IMR-90 (cell line): ENCODE measurements around the gene CLIP3. TPM values are rescaled to one million over a fixed set of nuclear protein-coding genes. Genes with fewer than 3 reads are reported as not detected.

ENCODE experiments used
- ATAC-seq: fragments of 200-7000 bp; cut with Tn5 transposase; 2 replicates; pipeline ENCODE4 v1.9.1; 2020; ENCODE audit warnings: low read depth, mild to moderate bottlenecking, moderate library complexity
- BruUV-seq: library from RNA; stranded (reverse); fragments of 400-500 nt; replicated peaks from 2 replicates; lab custom pipeline; 2021; lab: Mats Ljungman, UMichigan
- CTCF ChIA-PET: fragments of 300-600 bp; formaldehyde crosslinking; extraction: SDS; loops from one replicate; lab custom pipeline; 2021; ENCODE audit warnings: antibody characterized with exemption; lab: Yijun Ruan, JAX
- POLR2A ChIA-PET: fragments of 300-600 bp; sonication (Branson Sonifier 250); formaldehyde crosslinking; loops from one replicate; lab custom pipeline; 2022; ENCODE audit warnings: antibody characterized with exemption; ENCODE audit not compliant: unreplicated experiment; lab: Charles Lee
- DNase-seq: peaks from one replicate; pipeline ENCODE4 v3.0.0; 2013
- H2AFZ ChIP-seq: replicated peaks from 2 replicates; pipeline ENCODE3; 2013; ENCODE audit warnings: low read length, mild to moderate bottlenecking; ENCODE audit not compliant: poor library complexity
- H2AK5ac ChIP-seq: 2 replicates; pipeline ENCODE4 v1.6.1; 2013; ENCODE audit warnings: low read depth, low read length, inconsistent platforms
- H2AK9ac ChIP-seq: replicated peaks from 2 replicates; pipeline ENCODE3; 2013; ENCODE audit warnings: mild to moderate bottlenecking, low read depth, low read length, moderate library complexity; ENCODE audit not compliant: poor library complexity
- H2BK120ac ChIP-seq: 2 replicates; pipeline ENCODE4 v1.6.1; 2013; ENCODE audit warnings: low read depth, low read length, inconsistent platforms
- H2BK15ac ChIP-seq: 3 replicates; pipeline ENCODE4 v1.6.1; 2013; ENCODE audit warnings: low read depth, low read length, inconsistent platforms
- H2BK20ac ChIP-seq: 2 replicates; pipeline ENCODE4 v1.6.1; 2013; ENCODE audit warnings: low read depth, mild to moderate bottlenecking, inconsistent platforms, low read length, moderate library complexity
- H2BK5ac ChIP-seq: 2 replicates; pipeline ENCODE4 v1.6.1; 2013; ENCODE audit warnings: mild to moderate bottlenecking, low read depth, low read length, inconsistent platforms; ENCODE audit not compliant: poor library complexity, severe bottlenecking
- H3K14ac ChIP-seq: replicated peaks from 2 replicates; pipeline ENCODE4 v1.6.1; 2013; ENCODE audit warnings: low read depth, low read length, inconsistent platforms
- H3K18ac ChIP-seq: 2 replicates; pipeline ENCODE4 v1.6.1; 2013; ENCODE audit warnings: low read depth, low read length, control low read depth
- H3K23ac ChIP-seq: 2 replicates; pipeline ENCODE4 v1.6.1; 2013; ENCODE audit warnings: low read depth, low read length, inconsistent platforms
- H3K27ac ChIP-seq: 2 replicates; pipeline ENCODE4 v1.5.1; 2013; ENCODE audit warnings: mild to moderate bottlenecking, control low read depth, low read length; ENCODE audit not compliant: insufficient read depth
- H3K27me3 ChIP-seq: 2 replicates; pipeline ENCODE4 v1.6.1; 2013; ENCODE audit warnings: low read length; ENCODE audit not compliant: control insufficient read depth, insufficient read depth
- H3K36me3 ChIP-seq: 2 replicates; pipeline ENCODE4 v1.6.1; 2013; ENCODE audit warnings: low read length, mixed read lengths; ENCODE audit not compliant: control insufficient read depth, insufficient read depth
- H3K4ac ChIP-seq: 2 replicates; pipeline ENCODE4 v1.6.1; 2013; ENCODE audit warnings: low read depth, low read length, inconsistent platforms
- H3K4me1 ChIP-seq: 2 replicates; pipeline ENCODE4 v1.6.1; 2013; ENCODE audit warnings: low read length, mixed read lengths; ENCODE audit not compliant: control insufficient read depth, insufficient read depth
- H3K4me2 ChIP-seq: 2 replicates; pipeline ENCODE4 v1.6.1; 2013; ENCODE audit warnings: low read depth, mild to moderate bottlenecking, control low read depth, low read length, moderate library complexity
- H3K4me3 ChIP-seq: 2 replicates; pipeline ENCODE4 v1.5.1; 2013; ENCODE audit warnings: low read depth, mild to moderate bottlenecking, control low read depth, low read length, moderate library complexity; ENCODE audit not compliant: insufficient read depth
- H3K56ac ChIP-seq: 2 replicates; pipeline ENCODE4 v1.6.1; 2013; ENCODE audit warnings: low read length, inconsistent platforms; ENCODE audit not compliant: insufficient read depth; ENCODE audit errors: extremely low read depth
- H3K79me1 ChIP-seq, 2 experiments: 2 replicates each; pipeline ENCODE4 v1.6.1; 2013; ENCODE audit warnings: low read length in 2 of 2, inconsistent platforms in 1 of 2, low read depth in 1 of 2
- H3K9ac ChIP-seq: 2 replicates; pipeline ENCODE4 v1.6.1; 2013; ENCODE audit warnings: low read depth, low read length, control low read depth
- H3K9me1 ChIP-seq: 2 replicates; pipeline ENCODE4 v1.6.1; 2013; ENCODE audit warnings: low read length, inconsistent platforms; ENCODE audit not compliant: insufficient read depth
- H3K9me3 ChIP-seq: 2 replicates; pipeline ENCODE4 v1.6.1; 2013; ENCODE audit warnings: low read length; ENCODE audit not compliant: control insufficient read depth, insufficient read depth
- H4K20me1 ChIP-seq: 2 replicates; pipeline ENCODE4 v1.6.1; 2013; ENCODE audit warnings: low read length, inconsistent platforms; ENCODE audit not compliant: insufficient read depth
- H4K5ac ChIP-seq: 2 replicates; pipeline ENCODE4 v1.6.1; 2013; ENCODE audit warnings: mild to moderate bottlenecking, low read depth, low read length, control low read depth
- H4K8ac ChIP-seq, 2 experiments: 2 replicates each; pipeline ENCODE4 v1.6.1; 2013; ENCODE audit warnings: low read depth in 2 of 2, low read length in 2 of 2, control low read depth in 1 of 2, inconsistent platforms in 1 of 2
- H4K91ac ChIP-seq: 2 replicates; pipeline ENCODE4 v1.6.1; 2013; ENCODE audit warnings: low read depth, low read length, inconsistent platforms; ENCODE audit not compliant: insufficient read depth
- MXI1 ChIP-seq: IDR thresholded peaks from 2 replicates; pipeline ENCODE4 v1.6.1; 2012; ENCODE audit warnings: low read depth, mild to moderate bottlenecking, low read length, moderate library complexity, borderline replicate concordance
- NFE2L2 ChIP-seq: fragments of 150-350 bp; IDR thresholded peaks from 2 replicates; pipeline ENCODE4 v1.6.1; 2016; ENCODE audit warnings: low read depth, mild to moderate bottlenecking, low read length
- WGBS, 2 experiments: methylation state at CpG; one replicate each; pipeline versions ENCODE4 v1.1.5 to v1.1.7; 2013; ENCODE audit warnings: missing lambda C conversion rate in 2 of 2; ENCODE audit not compliant: insufficient read length in 1 of 2; ENCODE audit errors: extremely low coverage in 2 of 2; 5-methylcytosine and 5-hydroxymethylcytosine counted together
- dilution Hi-C: fragments of 300-500 bp; cut with HindIII; formaldehyde crosslinking; loops from one replicate; pipeline ENCODE4 v1.14.3; 2018; ENCODE audit warnings: low sequenced_read_pairs; ENCODE audit not compliant: unreplicated experiment
- in situ Hi-C: fragments of 300-500 bp; cut with MboI; formaldehyde crosslinking; loops from 3 replicates; pipeline ENCODE4 v1.14.3; 2019; ENCODE audit warnings: low sequenced_read_pairs, inconsistent platforms, mixed read lengths
- intact Hi-C: fragments of 100-400 bp; cut with micrococcal nuclease; formaldehyde crosslinking; loops from 2 replicates; pipeline ENCODE4 v1.10.0; 2022
- polyA plus RNA-seq, 3 experiments: library from polyadenylated mRNA; depleted of rRNA; stranded (reverse); fragments of >200 nt; gene quantifications; 2 replicates each; pipeline ENCODE4 v1.2.3, GENCODE V29; 2012; ENCODE audit warnings: low replicate concordance in 1 of 3
- total RNA-seq: library from RNA; depleted of rRNA; stranded (reverse); fragments of >200 nt; gene quantifications from 2 replicates; pipeline ENCODE4 v1.2.3, GENCODE V29; 2012

CLIP3 gene
- total and polyA plus RNA-seq, 2 of the 4 experiments (the other 2 are of a cell fraction), result 5.4 to 28.7 TPM

DNA sequence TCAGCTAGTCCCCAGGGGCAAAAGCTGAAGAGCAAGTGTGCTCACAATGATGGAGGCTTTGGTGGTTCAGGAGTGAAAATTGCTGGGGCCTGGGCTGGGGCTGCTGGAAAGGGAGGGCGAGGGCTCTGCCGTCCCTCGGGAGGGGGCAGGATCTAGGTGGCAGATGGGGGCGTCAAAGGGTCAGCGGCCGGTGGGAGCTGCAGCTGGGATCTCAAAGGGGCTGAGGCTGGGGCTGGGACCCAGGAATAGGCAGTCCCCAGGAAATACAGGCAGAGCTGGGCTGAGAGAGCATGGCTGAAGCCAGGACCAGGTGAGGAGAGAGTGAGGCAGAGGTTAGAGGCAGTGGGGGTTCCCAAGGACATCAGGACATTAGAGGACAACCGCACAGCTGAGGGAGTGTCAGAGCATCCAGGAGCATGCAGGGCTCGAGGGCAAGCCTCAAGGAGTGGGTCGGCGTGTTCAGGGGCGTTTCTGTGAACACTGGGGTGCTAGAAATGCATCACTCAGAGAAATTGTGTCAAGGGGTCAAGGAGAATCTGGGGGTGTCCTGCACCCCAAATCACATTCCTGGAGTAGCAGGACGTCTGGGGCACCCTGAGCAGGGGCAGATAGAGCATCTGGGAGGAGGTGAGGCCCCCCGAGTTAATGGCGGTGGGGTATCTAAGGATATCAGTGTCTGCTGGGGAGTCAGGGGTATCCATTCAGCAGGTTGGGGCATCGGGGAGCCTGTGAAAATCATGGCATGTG is 22.9 kb downstream of the CLIP3 start (continued):
- no peak for TF ChIP-seq MXI1

DNA sequence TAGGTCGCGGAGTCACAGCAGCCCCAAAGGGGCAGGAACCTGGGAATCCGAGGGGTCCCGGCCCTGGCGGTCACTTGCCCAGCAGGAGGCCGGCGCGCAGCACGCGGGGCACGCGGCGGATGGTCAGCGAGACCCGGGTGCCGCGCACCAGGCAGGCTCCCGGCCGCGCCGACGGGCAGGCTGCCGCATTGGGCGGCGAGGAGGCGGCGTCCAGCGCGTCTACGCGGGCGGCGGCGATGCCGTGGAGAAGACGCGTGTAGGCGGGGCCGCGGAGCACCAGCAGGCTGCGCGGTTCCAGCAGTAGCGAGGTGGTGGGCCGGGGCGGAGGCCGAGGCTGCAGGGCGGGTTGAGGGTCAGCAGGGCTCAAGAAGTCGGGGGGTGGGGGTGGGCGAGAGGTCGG is 23.5 kb downstream of the CLIP3 start:
- Histone ChIP-seq H3K4me3 (peak overlapping the region; percentile 24), H4K91ac (no peak overlapping the region), H3K23ac (no peak overlapping the region), H3K27ac (no peak overlapping the region; the same call in 1 of the 2 replicates), H3K9ac (peak overlapping the region; percentile 39; the same call in 1 of the 2 replicates), H3K4ac (no peak overlapping the region), H2BK5ac (no peak overlapping the region), H2AK5ac (no peak overlapping the region), H4K20me1 (peaks cover 2% of the 10 kb centered on the region), H3K9me1 (peaks cover 7% of the 10 kb centered on the region), H2AFZ (peak overlapping the region; percentile 85), H3K4me2 (peak overlapping the region; percentile 61), H3K27me3 (no peaks in the 10 kb centered on the region), H3K14ac (no peak overlapping the region), H3K56ac (no peak overlapping the region), H2BK120ac (no peak overlapping the region), H2BK20ac (no peak overlapping the region), H4K5ac (no peak overlapping the region), H3K79me1 (peaks cover 7 to 14% of the 10 kb centered on the region in 2 experiments; a peak in 3 of 4 replicates), H2BK15ac (no peak overlapping the region), H4K8ac (peak overlapping the region in 1 of 2 experiments; percentile 82; a peak in 1 of 4 replicates), H3K4me1 (peaks cover 7% of the 10 kb centered on the region; the same call in 1 of the 2 replicates), H3K36me3 (no peaks in the 10 kb centered on the region; the same call in 1 of the 2 replicates), H2AK9ac (peak overlapping the region; percentile 46), H3K9me3 (no peaks in the 10 kb centered on the region), H3K18ac (no peak overlapping the region)
- 2% methylated on average over 40 of the region's 50 CpGs; no CpG with 5 or more reads in 1 of the 2 experiments for WGBS, 2 experiments
- no TSS peak for BruUV-seq
- intact Hi-C loops (no loop called here), dilution Hi-C loops (no loop called here), in situ Hi-C loops (no loop called here)
- CTCF ChIA-PET, result no interaction called here
- ATAC-seq, result peak; percentile 68
- peak; percentile 48 for DNase-seq
- POLR2A ChIA-PET, result interaction anchor here (0.6 kb wide), 1 partner anchor 411 kb away, joined by 4 read pairs; no protein-coding TSS in a partner anchor
- TF ChIP-seq NFE2L2, result no peak
- TF ChIP-seq MXI1, result peak; percentile 56; the same call in 1 of the 2 replicates
